Lung (tissue), 12 donors: ENCODE data around the gene KNOP1. TPM values are rescaled to one million over a fixed set of nuclear protein-coding genes. Genes with fewer than 3 reads are reported as not detected.

Source experiments
- ATAC-seq: fragments of 200-7000 bp; cut with Tn5 transposase; one replicate; pipeline ENCODE4 v1.9.1; 2020; ENCODE audit warnings: moderate number of reproducible peaks; ENCODE audit not compliant: insufficient read depth, low FRiP score
- DNase-seq, 3 donors: peaks; one replicate each; pipeline ENCODE4 v3.0.0-alpha.2; 2013 to 2017
- H3K27ac ChIP-seq, 2 donors: one replicate each; pipeline ENCODE4 v1.5.1; 2013; ENCODE audit warnings: mild to moderate bottlenecking in 2 of 2, moderate library complexity in 2 of 2, control low read depth in 1 of 2, inconsistent platforms in 1 of 2, low read depth in 1 of 2, low read length in 1 of 2
- H3K27me3 ChIP-seq, 3 donors: one replicate each; pipeline ENCODE4 v1.5.1; 2013; ENCODE audit warnings: low read length in 2 of 3; ENCODE audit not compliant: control insufficient read depth in 3 of 3, insufficient read depth in 3 of 3
- H3K36me3 ChIP-seq, 4 donors: one replicate each; pipeline ENCODE4 v1.5.1; 2013; ENCODE audit warnings: low read length in 4 of 4, mild to moderate bottlenecking in 1 of 4, moderate library complexity in 1 of 4; ENCODE audit not compliant: control insufficient read depth in 4 of 4, insufficient read depth in 4 of 4
- H3K4me1 ChIP-seq, 5 donors: one replicate each; pipeline ENCODE4 v1.5.1; 2013; ENCODE audit warnings: low read length in 5 of 5, mild to moderate bottlenecking in 2 of 5, moderate library complexity in 1 of 5; ENCODE audit not compliant: control insufficient read depth in 5 of 5, insufficient read depth in 5 of 5
- H3K4me3 ChIP-seq: one replicate; pipeline ENCODE4 v1.5.1; 2013; ENCODE audit warnings: mild to moderate bottlenecking, control low read depth, moderate library complexity
- H3K9ac ChIP-seq, 2 donors: one replicate each; pipeline ENCODE4 v1.5.1; 2013; ENCODE audit warnings: low read length in 2 of 2, control low read depth in 1 of 2; ENCODE audit not compliant: insufficient read depth in 1 of 2
- H3K9me3 ChIP-seq, 4 donors: one replicate each; pipeline ENCODE4 v1.5.1; 2013; ENCODE audit warnings: low read length in 3 of 4, mild to moderate bottlenecking in 1 of 4, moderate library complexity in 1 of 4; ENCODE audit not compliant: control insufficient read depth in 4 of 4, insufficient read depth in 3 of 4
- CTCF ChIP-seq: IDR thresholded peaks from 2 replicates; pipeline ENCODE4 v1.5.1; 2012; ENCODE audit warnings: mild to moderate bottlenecking; ENCODE audit errors: control extremely low read depth, extremely low read depth
- WGBS, 2 donors: extraction: QIAGEN DNeasy Blood & Tissue Kit; methylation state at CpG; one replicate each; pipeline ENCODE4 v1.1.7; 2013; 5-methylcytosine and 5-hydroxymethylcytosine counted together
- polyA plus RNA-seq, 2 donors: library from polyadenylated mRNA; stranded (reverse); fragments of 200-250 nt; gene quantifications; one replicate each; pipeline ENCODE4 v1.2.1, GENCODE V29; 2013
- total RNA-seq, 2 donors: library from RNA; depleted of rRNA in 1 of 2; stranded (reverse); fragments of >200 nt in 1 of 2; gene quantifications; one replicate each; pipeline ENCODE4 v1.2.1, GENCODE V29; 2014 to 2021
- donor health status: control.
- donor health status: control.
- donor health status: Bipolar disorder and iron deficiency.
- donor health status: healthy.
- donor health status: DM: yes; HTN: yes; CAD: no.

The KNOP1 gene
- total and polyA plus RNA-seq, 4 donors, result 11.7 to 14.7 (median 13.5) TPM

GRCh38 chr16:19703172-19703889 is 14.7 kb downstream of the KNOP1 start:
- H3K9me3 ChIP-seq, result no peaks in the 10 kb centered on the region
- H3K27me3 ChIP-seq, result no peaks in the 10 kb centered on the region
- H3K4me3 ChIP-seq, result no peak overlapping the region
- no peak for TF ChIP-seq CTCF
- peaks cover 0 to 19% (median 0%) of the 10 kb centered on the region in 5 donors for H3K4me1 ChIP-seq
- no peak for ATAC-seq
- H3K36me3 ChIP-seq, result peaks cover 3 to 36% (median 33%) of the 10 kb centered on the region in 4 donors
- no peak overlapping the region for H3K9ac ChIP-seq
- DNase-seq, result no peak
- peak overlapping the region in 1 of 2 donors; percentile 61 for H3K27ac ChIP-seq
- WGBS, 2 donors, result 52 to 71% methylated on average over 6 of the region's 6 CpGs

GRCh38 chr16:19701091-19701490 is 16.9 kb downstream of the KNOP1 start:
- Histone ChIP-seq H3K27ac (no peak overlapping the region), H3K4me1 (peaks cover 0 to 32% (median 9%) of the 10 kb centered on the region in 5 donors)
- 84 to 90% methylated on average over 3 of the region's 3 CpGs for WGBS, 2 donors

DNA sequence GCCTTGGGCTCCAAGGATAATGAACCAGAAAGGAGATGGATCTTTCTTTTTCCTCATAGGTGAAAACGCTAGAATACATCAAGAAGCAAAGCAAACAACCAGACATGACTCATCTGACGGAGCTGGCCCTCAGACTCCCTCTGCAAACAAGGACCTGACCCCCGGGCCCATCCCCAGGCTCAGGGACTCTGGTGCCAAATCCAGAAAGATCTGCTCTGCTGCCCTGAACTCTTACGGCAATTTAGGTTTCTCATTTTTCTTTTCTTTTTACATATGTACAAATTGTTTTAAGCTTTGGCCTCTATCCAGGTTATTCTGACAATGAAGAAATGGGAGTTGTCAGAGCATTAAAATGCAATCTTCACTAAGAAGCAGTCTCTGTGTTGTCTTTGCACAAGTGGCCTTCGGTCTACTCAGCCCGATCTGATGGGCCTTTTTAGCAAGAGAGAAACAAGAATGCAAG is 17.7 kb downstream of the KNOP1 start:
- peaks cover 0 to 31% (median 10%) of the 10 kb centered on the region in 5 donors for H3K4me1 ChIP-seq
- ATAC-seq (no peak), DNase-seq (peak in 1 of 3 donors; percentile 43)
- H3K36me3 ChIP-seq, result peaks cover 3 to 31% (median 25%) of the 10 kb centered on the region in 4 donors
- no peak for TF ChIP-seq CTCF
- no peak overlapping the region for H3K9ac ChIP-seq
- WGBS, 2 donors, result 45 to 71% methylated on average over 6 of the region's 6 CpGs
- H3K9me3 ChIP-seq, result no peaks in the 10 kb centered on the region
- H3K27ac ChIP-seq, result no peak overlapping the region
- no peak overlapping the region for H3K4me3 ChIP-seq
- H3K27me3 ChIP-seq, result no peaks in the 10 kb centered on the region

More at GRCh38 chr16:19701091-19701490, 16.9 kb downstream of the KNOP1 start:
- ATAC-seq, result no peak
- no peak overlapping the region for H3K9ac ChIP-seq
- peaks cover 3 to 37% (median 32%) of the 10 kb centered on the region in 4 donors for H3K36me3 ChIP-seq
- no peak overlapping the region for H3K4me3 ChIP-seq
- no peak for DNase-seq
- TF ChIP-seq CTCF, result no peak
- H3K9me3 ChIP-seq, result no peaks in the 10 kb centered on the region
- no peaks in the 10 kb centered on the region for H3K27me3 ChIP-seq
